CD4-positive, alpha-beta T cell treated with Interleukin-6 at 100 ng/mL for 8 hours (primary cell): ENCODE data around the gene CAMKMT.
"Not testable (repeated sequence)": the region's sequence is repeated elsewhere in the genome, so short reads cannot be mapped to it uniquely, and the experiment has no call there.

Experiments used
- DNase-seq: peaks from one replicate; pipeline ENCODE4 v3.0.0-alpha.2; 2020; ENCODE audit warnings: mixed read lengths, low spot score

Gene CAMKMT

GRCh38 chr2:44550561-44550960, 188.8 kb downstream of the CAMKMT start:
- no peak for DNase-seq

- no peak for DNase-seq
These were observed 189.8 kb downstream of the CAMKMT start for GRCh38 chr2:44551497-44551896.

GRCh38 chr2:44553456-44553855, 191.7 kb downstream of the CAMKMT start:
- DNase-seq = no peak

- no peak for DNase-seq
These were observed 194.0 kb downstream of the CAMKMT start for GRCh38 chr2:44555700-44556099.

- DNase-seq = no peak
These were observed 197.4 kb downstream of the CAMKMT start for GRCh38 chr2:44559108-44559507.

- no peak for DNase-seq
These were observed 198.6 kb downstream of the CAMKMT start for GRCh38 chr2:44560352-44560751.

GRCh38 chr2:44560941-44561340, 199.2 kb downstream of the CAMKMT start:
- DNase-seq = no peak

GRCh38 chr2:44562737-44563136, 201.0 kb downstream of the CAMKMT start:
- no peak for DNase-seq

- DNase-seq = no peak
These were observed 203.0 kb downstream of the CAMKMT start for GRCh38 chr2:44564752-44565151.

- DNase-seq = no peak
These were observed 204.3 kb downstream of the CAMKMT start for GRCh38 chr2:44566059-44566458.

- no peak for DNase-seq
These were observed 207.7 kb downstream of the CAMKMT start for GRCh38 chr2:44569491-44569890.

- DNase-seq = no peak
These were observed 208.5 kb downstream of the CAMKMT start for GRCh38 chr2:44570271-44570670.

GRCh38 chr2:44570777-44571176, 209.0 kb downstream of the CAMKMT start:
- DNase-seq = no peak

- no peak for DNase-seq
These were observed 210.6 kb downstream of the CAMKMT start for GRCh38 chr2:44572196-44572900.

GRCh38 chr2:44573996-44574395, 212.2 kb downstream of the CAMKMT start:
- no peak for DNase-seq

- no peak for DNase-seq
These were observed 216.8 kb downstream of the CAMKMT start for GRCh38 chr2:44578471-44579093.

GRCh38 chr2:44579115-44579836, 217.5 kb downstream of the CAMKMT start:
- no peak for DNase-seq

- DNase-seq = no peak
These were observed 218.1 kb downstream of the CAMKMT start for GRCh38 chr2:44579837-44580230.

- DNase-seq = no peak
These were observed 219.2 kb downstream of the CAMKMT start for GRCh38 chr2:44580875-44581515.

- no peak for DNase-seq
These were observed 220.7 kb downstream of the CAMKMT start for GRCh38 chr2:44582363-44583008.

- not testable (repeated sequence) for DNase-seq
These were observed 233.9 kb downstream of the CAMKMT start for GRCh38 chr2:44595615-44596014.
